Measurements from ENCODE around the gene UGT1A4.

GRCh38 chr2:233810385-233810784, 91.8 kb downstream of the UGT1A4 start:
- no peak for TF ChIP-seq GATA2 (IDR thresholded peaks at IDR 0.05; ENCODE audit: low read depth, low read length)
- TF ChIP-seq GATA3 (IDR thresholded peaks at IDR 0.05; ENCODE audit: low read depth, low read length) = no peak
